Measurements from ENCODE around the gene HDAC3. TPM values are rescaled to one million over a fixed set of nuclear protein-coding genes. Genes with fewer than 3 reads are reported as not detected.

HDAC3 gene
- total and polyA plus RNA-seq, 4 donors: 35.1 to 62.5 (median 46.7) TPM

DNA sequence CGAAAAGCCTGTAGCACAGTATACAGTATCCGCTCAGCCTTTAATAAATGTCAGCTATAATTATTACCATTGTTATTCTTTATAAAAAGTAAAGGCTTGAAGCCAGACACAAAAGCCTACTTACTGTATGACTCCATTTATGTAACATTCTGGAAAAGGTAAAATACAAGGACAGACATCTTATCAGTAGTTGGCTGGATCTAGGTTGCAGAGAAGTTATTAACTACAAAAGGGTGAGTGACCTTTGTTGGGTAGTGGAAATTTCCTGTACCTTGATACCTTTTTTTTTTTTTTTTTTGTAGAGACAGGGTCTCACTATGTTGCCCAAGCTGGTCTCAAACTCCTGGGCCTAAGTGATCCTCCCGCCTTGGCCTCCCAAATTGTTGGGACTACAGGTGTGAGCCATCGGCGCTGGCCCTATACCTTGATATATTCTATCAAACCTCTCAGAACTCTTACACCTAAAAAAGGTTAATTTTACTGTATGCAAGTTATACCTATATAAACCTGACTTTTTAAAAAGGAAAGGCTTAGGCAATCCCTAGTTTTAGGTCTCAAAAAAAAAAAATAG, 6.0 kb downstream of the HDAC3 start:
- H3K27me3 ChIP-seq (ENCODE audit: control insufficient read depth in 3 of 3, insufficient read depth in 3 of 3, low read length in 2 of 3): no peaks in the 10 kb centered on the region
- H3K27ac ChIP-seq (ENCODE audit: low read depth in 1 of 2, low read length in 1 of 2): no peak overlapping the region
- peaks cover 11 to 43% (median 34%) of the 10 kb centered on the region in 4 donors for H3K36me3 ChIP-seq (ENCODE audit: control insufficient read depth in 4 of 4, insufficient read depth in 4 of 4, low read length in 4 of 4)
- no peak overlapping the region for H3K4me3 ChIP-seq
- ATAC-seq (ENCODE audit: insufficient read depth, low FRiP score) (no peak), DNase-seq (no peak)
- H3K9ac ChIP-seq (ENCODE audit: insufficient read depth in 1 of 2, low read length in 2 of 2): no peak overlapping the region
- H3K4me1 ChIP-seq (ENCODE audit: control insufficient read depth in 5 of 5, insufficient read depth in 5 of 5, low read length in 5 of 5): peaks cover 0 to 5% (median under 1%) of the 10 kb centered on the region in 5 donors
- 96 to 97% methylated on average over 5 of the region's 5 CpGs for WGBS, 2 donors
- H3K9me3 ChIP-seq (ENCODE audit: control insufficient read depth in 4 of 4, insufficient read depth in 3 of 4, low read length in 3 of 4): peaks cover 0 to 2% (median 0%) of the 10 kb centered on the region in 4 donors
- TF ChIP-seq, protein P1, sequence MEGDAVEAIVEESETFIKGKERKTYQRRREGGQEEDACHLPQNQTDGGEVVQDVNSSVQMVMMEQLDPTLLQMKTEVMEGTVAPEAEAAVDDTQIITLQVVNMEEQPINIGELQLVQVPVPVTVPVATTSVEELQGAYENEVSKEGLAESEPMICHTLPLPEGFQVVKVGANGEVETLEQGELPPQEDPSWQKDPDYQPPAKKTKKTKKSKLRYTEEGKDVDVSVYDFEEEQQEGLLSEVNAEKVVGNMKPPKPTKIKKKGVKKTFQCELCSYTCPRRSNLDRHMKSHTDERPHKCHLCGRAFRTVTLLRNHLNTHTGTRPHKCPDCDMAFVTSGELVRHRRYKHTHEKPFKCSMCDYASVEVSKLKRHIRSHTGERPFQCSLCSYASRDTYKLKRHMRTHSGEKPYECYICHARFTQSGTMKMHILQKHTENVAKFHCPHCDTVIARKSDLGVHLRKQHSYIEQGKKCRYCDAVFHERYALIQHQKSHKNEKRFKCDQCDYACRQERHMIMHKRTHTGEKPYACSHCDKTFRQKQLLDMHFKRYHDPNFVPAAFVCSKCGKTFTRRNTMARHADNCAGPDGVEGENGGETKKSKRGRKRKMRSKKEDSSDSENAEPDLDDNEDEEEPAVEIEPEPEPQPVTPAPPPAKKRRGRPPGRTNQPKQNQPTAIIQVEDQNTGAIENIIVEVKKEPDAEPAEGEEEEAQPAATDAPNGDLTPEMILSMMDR (IDR thresholded peaks at IDR 0.05; ENCODE audit: control extremely low read depth, extremely low read depth): no peak

DNA sequence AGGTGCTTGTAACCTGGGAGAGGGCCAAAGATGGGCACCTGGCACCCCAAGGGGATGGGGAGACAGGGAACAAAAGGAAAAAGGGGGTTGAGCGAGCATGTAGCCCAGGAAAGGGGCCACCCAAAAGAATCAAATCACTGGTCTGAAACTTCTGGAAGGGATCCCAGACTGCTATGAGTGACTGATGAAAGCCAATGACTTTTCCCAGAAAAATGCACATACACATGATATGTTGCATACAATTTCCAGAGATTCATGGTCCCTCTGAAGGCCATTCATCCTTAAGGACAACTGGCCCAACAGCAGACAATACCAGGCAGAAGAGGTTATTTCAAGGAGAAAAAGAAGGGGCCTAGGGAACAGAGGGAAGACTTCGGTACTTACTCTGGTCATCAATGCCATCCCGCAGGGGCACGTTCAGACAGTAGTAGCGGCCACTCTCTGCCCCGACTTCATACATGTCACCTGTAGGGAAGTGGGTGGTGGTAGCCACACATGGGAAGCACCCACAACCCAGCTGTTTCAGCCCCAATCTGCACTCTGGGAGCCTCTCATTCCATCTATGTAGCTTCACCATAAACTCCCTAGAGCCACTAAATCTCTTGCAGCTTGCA, 8.4 kb downstream of the HDAC3 start:
- H3K27me3 ChIP-seq (ENCODE audit: control insufficient read depth in 3 of 3, insufficient read depth in 3 of 3, low read length in 2 of 3): no peaks in the 10 kb centered on the region
- peaks cover 11 to 60% (median 45%) of the 10 kb centered on the region in 4 donors for H3K36me3 ChIP-seq (ENCODE audit: control insufficient read depth in 4 of 4, insufficient read depth in 4 of 4, low read length in 4 of 4)
- ATAC-seq (ENCODE audit: insufficient read depth, low FRiP score): no peak
- H3K9ac ChIP-seq (ENCODE audit: insufficient read depth in 1 of 2, low read length in 2 of 2): no peak overlapping the region
- peaks cover 0 to 2% (median 0%) of the 10 kb centered on the region in 4 donors for H3K9me3 ChIP-seq (ENCODE audit: control insufficient read depth in 4 of 4, insufficient read depth in 3 of 4, low read length in 3 of 4)
- no peak overlapping the region for H3K4me3 ChIP-seq
- 96% methylated on average over 6 of the region's 6 CpGs for WGBS, 2 donors
- H3K27ac ChIP-seq (ENCODE audit: low read depth in 1 of 2, low read length in 1 of 2): no peak overlapping the region
- no peaks in the 10 kb centered on the region for H3K4me1 ChIP-seq (ENCODE audit: control insufficient read depth in 5 of 5, insufficient read depth in 5 of 5, low read length in 5 of 5)
- TF ChIP-seq, protein P1 (IDR thresholded peaks at IDR 0.05; ENCODE audit: control extremely low read depth, extremely low read depth): no peak
- no peak for DNase-seq

DNA sequence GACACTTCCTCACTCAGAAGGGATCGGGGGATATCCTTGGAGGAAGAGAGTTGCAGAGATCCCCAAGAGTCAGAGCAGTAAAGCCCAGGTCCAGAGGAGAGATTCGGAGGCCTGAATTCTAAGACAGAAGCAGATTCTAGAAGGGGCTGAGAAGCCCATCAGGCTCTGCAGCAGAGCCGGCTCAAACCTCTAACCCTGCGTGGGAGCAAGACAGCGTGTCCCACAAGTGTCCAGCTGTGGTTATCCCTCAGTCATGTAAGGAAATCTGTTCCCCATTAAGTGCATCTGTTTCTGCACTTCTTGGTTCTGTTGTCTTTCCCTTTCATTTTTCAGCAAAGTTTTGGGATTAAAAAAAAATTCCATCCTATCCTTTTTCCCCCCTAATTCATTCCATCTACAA, 13.0 kb downstream of the HDAC3 start:
- DNase-seq (no peak), ATAC-seq (ENCODE audit: insufficient read depth, low FRiP score) (no peak)
- TF ChIP-seq, protein P1 (IDR thresholded peaks at IDR 0.05; ENCODE audit: control extremely low read depth, extremely low read depth): no peak
- H3K9me3 ChIP-seq (ENCODE audit: control insufficient read depth in 4 of 4, insufficient read depth in 3 of 4, low read length in 3 of 4): peaks cover 0 to 2% (median 0%) of the 10 kb centered on the region in 4 donors
- 78 to 82% methylated on average over 5 of the region's 5 CpGs for WGBS, 2 donors
- H3K4me3 ChIP-seq: no peak overlapping the region
- no peaks in the 10 kb centered on the region for H3K27me3 ChIP-seq (ENCODE audit: control insufficient read depth in 3 of 3, insufficient read depth in 3 of 3, low read length in 2 of 3)
- no peak overlapping the region for H3K27ac ChIP-seq (ENCODE audit: low read depth in 1 of 2, low read length in 1 of 2)
- peaks cover 0 to 4% (median 0%) of the 10 kb centered on the region in 5 donors for H3K4me1 ChIP-seq (ENCODE audit: control insufficient read depth in 5 of 5, insufficient read depth in 5 of 5, low read length in 5 of 5)
- H3K36me3 ChIP-seq (ENCODE audit: control insufficient read depth in 4 of 4, insufficient read depth in 4 of 4, low read length in 4 of 4): peaks cover 18 to 50% (median 38%) of the 10 kb centered on the region in 4 donors
- H3K9ac ChIP-seq (ENCODE audit: insufficient read depth in 1 of 2, low read length in 2 of 2): no peak overlapping the region
